Heart left ventricle (tissue), 13 donors: ENCODE measurements around the gene AMN.
A peak's percentile ranks its signal among the peaks of the same experiment; 100 is the strongest.

Source experiments
- CTCF ChIP-seq, 12 donors: fragments of 200-600 bp; sonication (generic) in 4 of 12; IDR thresholded peaks; one replicate each; pipeline versions ENCODE4 v1.5.0 to v1.8.0; 2018 to 2022; ENCODE audit warnings: antibody characterized with exemption in 12 of 12, mild to moderate bottlenecking in 5 of 12
- POLR2A ChIP-seq, 2 donors: fragments of 450-650 bp; IDR thresholded peaks; one replicate each; pipeline ENCODE4 v1.6.1; 2017; ENCODE audit warnings: antibody characterized with exemption in 2 of 2, mild to moderate bottlenecking in 2 of 2, moderate library complexity in 2 of 2
- donor health status: ischemic (EF 13 %, LVEDD 7.1; RV severe dilation, severe dysfunction).
- donor health status: DM: no; HTN: yes; CAD: no.
- donor health status: DM: no; HTN: no; CAD: no.
- donor health status: ischemic (EF 25% LVEDD 6.9; RV normal size, moderate dysfunction).
- donor health status: ischemic (EF 25% LVEDD 5.7; RV mildly dilated, moderate dysfunction).
- donor health status: ischemic (EF 35%, LVEDD 5.7; RV mildly dilated, moderate dysfunction).
- donor health status: nonischemic (EF 11% LVEDD 7.7; RV severe dilation, severe dysfunction).
- donor health status: DM: yes; HTN: yes; CAD: no.
- donor health status: PGD.
- donor health status: ischemic (EF 29% LVEDD 5.4; RV normal size, mild dysfunction).
- donor health status: nonischemic (EF 23%, LVEDD 6.1; RV moderate dilation, normal function).

GRCh38 chr14:102917469-102918211 lies 4.8 kb upstream of the AMN start:
- TF ChIP-seq POLR2A (IDR thresholded peaks at IDR 0.05) (no peak), CTCF (IDR thresholded peaks at IDR 0.05) (peak; percentile 44 to 68 (median 57))
